CD4-positive, alpha-beta T cell treated with Interleukin-4 for 1 hour (primary cell): ENCODE data around the gene DYDC2.
A peak's percentile ranks its signal among the peaks of the same experiment; 100 is the strongest.
"Not testable (repeated sequence)": the region's sequence is repeated elsewhere in the genome, so short reads cannot be mapped to it uniquely, and the experiment has no call there.

Experiments used
- DNase-seq, 2 donors: peaks; one replicate each; pipeline ENCODE4 v3.0.0-alpha.2; 2020 to 2022

DYDC2 gene, protein sequence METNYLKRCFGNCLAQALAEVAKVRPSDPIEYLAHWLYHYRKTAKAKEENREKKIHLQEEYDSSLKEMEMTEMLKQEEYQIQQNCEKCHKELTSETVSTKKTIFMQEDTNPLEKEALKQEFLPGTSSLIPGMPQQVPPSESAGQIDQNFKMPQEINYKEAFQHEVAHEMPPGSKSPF

DNA sequence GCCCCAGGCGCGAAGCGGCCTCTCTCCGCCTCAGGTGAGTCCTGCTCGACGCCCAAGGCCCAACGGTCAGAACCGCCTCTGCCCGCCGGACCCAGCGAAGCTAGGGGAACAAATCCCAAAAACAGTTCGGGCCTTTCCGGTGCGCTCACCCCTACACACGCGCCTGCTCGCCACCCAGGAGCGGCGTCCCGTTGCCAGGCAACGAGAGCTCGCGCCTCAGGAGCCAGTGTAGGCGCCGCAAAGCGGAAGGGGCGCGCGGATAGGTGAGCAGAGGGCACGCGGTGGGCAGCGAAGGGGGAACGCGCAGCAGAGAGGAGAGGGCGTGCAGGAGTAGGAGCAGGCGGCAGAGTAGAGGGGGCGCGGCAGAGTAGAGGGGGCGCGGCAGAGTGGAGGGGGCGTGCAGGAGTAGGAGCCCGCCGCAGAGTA, at the start of gene DYDC2, which contains the start of gene DYDC1:
Gene DYDC2, plus strand, starts transcription at position 219 of the 426 bp plus-strand sequence. CDS start 5,663 bp downstream, outside the sequence.
Gene DYDC1, minus strand, starts transcription at position 193 of the 426 bp plus-strand sequence. CDS start 4,154 bp downstream, outside the sequence.
- DNase-seq, result peak; percentile 19 to 34

DNA sequence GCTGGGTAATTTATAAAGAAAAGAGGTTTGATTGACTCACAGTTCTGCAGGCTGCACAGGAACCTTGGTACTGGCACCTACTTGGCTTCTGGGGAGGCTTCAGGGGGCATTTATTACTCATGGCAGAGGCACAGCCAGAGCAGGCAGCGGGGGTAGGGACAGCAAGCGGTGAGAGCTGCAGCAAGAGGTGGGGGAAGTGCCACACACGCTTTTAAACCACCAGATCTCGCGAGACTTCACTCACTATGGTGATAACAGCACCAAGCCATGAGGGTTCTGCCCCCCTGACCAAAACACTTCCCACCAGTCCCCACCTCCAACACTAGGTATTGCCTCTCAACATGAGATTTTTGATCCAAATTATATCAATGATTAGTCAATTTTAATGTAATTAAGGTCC, 43.1 kb upstream of the DYDC2 start:
- no peak for DNase-seq

DNA sequence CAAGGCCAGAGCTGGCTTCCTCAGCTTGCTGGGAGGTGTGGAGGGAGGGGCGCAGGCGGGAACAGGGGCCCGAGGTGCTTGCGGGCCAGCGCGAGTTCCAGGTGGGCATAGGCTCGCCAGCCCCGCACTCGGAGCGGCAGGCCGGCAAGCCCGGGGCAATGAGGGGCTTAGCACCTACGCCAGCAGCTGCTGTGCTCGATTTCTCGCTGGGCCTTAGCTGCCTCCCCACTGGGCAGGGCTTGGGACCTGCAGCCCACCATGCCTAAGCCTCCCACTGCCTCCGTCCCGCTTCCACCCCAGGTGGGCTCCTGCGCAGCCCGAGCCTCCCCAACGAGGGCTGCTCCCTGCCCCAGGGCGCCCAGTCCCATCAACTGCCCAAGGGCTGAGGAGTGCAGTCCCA, 41.2 kb upstream of the DYDC2 start:
- no peak for DNase-seq

GRCh38 chr10:80318742-80319141, 37.8 kb upstream of the DYDC2 start:
- DNase-seq, result no peak

- DNase-seq, result no peak
These were observed 37.3 kb upstream of the DYDC2 start for GRCh38 chr10:80319318-80319717.

DNA sequence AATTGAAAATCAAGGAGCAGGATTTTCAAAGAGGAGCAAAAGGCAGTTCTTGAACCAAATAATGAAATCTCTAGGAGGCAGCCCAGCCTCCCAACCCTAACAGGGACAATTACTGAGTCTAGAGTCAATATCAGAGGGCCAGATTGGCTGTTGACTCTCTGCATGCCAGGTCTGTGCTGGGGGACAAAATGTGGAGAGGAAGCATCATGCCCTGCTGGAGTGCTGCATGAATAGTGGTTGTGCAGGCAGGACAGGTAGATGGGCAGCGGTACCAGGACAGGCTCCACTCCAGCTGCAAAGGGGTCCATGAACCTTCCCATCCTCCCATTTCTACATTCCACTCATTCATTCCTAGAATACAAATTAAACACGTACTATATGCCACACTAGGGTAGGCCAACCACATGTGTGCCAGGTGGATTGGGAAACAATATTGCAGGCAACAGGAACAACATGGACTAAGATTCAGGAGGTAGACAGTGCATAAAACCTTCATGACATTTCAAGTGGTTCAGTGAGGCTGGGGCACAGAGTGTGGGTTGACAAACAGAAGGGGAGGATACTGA, 36.8 kb upstream of the DYDC2 start:
- no peak for DNase-seq

DNA sequence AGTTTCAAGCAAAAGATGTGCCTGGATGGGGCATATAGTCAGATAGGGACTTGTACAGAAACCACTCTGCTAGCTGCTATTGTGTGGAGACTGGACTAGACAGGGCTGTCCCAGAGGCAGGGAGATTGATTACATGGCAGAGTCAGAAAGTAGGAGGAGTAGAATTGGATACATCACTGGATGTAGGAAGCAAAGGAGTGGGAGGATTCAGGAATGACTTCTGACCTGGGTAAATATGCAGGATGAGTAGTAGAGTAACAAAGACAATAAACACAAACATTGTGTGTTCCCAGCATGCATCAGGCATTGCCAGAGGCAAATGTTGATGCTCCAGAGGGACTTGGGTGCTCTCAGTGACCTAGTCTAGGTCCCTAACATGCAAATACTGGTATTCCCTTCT, 36.2 kb upstream of the DYDC2 start:
- DNase-seq, result no peak

DNA sequence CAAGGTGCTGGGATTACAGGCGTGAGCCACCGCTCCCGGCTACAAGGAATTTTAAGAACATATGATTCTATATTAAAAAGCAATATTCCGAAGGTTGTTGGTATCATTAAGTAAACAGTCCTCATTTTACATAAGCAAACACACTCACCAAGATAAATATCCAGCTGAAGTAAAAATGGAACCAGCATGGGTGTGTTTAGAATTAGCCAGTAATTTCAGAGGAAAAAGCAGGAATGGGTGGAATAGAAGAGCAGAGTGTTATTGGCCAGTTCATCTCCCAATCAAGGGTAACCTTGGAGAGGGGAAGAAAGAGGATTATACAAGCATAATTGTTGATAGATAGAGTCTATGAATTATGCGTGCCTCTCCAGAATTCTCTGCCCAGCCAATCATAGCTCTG, 35.4 kb upstream of the DYDC2 start:
- DNase-seq, result no peak

DNA sequence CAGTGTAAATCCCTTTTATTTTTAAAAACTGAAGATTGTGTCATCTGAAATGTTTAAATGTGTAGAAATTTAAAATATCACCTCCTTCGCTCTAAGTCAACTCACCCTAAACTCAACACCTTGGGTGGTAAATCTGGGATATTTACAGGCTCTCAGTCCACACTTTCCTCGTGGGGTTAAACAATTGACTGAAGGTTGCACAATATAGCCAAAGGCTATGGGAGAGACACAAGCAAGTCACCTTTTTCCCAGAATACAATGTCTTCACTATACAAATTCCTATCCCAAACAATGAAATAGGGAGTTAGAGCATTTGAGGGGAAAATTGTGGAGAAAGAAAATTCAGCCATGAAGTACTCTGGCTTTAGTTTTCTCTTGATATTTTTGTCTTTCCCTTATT, 34.4 kb upstream of the DYDC2 start:
- no peak for DNase-seq

GRCh38 chr10:80322711-80323110, 33.9 kb upstream of the DYDC2 start:
- no peak for DNase-seq

- no peak for DNase-seq
These were observed 33.3 kb upstream of the DYDC2 start for GRCh38 chr10:80323311-80323710.

- no peak for DNase-seq
These were observed 32.5 kb upstream of the DYDC2 start for GRCh38 chr10:80324086-80324485.

DNA sequence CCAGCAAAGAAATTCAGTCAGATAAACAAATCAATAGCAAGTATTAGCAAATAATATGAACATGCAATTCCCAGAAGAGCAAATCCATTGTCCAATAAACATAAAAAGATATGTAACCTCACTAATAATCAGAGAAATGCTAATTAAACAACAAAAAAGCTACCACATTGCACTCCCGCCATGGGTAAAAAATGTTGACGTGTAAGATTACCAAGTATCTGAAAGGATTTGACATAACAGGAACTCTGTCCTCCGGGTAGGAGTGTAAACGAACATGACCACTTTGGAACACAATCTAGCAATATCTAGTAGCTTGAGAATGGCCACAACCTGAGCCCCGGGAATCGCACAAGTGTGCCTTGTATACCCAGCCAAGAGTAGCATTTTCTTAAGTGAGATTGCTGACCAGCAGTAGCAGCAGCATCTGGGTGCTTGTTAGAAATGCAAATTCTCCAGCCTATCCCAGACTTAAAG, 31.7 kb upstream of the DYDC2 start:
- no peak for DNase-seq

- DNase-seq, result no peak
These were observed 22.6 kb upstream of the DYDC2 start for GRCh38 chr10:80333983-80334382.

DNA sequence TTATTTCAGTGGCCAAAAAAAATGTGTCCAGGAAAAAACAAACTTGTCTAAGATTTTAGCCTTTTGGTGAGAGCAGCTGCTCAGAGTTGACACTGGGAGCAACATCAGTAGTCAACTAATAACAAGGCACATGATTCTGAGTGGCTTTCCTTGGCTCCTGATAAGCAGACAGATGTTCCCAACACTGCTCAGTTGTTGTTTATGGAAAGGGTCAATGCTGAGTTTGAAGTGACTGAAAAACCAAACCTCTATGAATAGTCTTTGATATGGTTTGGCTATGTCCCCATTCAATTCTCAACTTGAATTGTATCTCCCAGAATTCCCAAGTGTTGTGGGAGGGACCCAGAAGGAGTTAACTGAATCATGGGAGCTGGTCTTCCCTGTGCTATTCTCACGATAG, 12.3 kb upstream of the DYDC2 start:
- no peak for DNase-seq

- no peak for DNase-seq
These were observed 11.7 kb upstream of the DYDC2 start for GRCh38 chr10:80344912-80345311.

DNA sequence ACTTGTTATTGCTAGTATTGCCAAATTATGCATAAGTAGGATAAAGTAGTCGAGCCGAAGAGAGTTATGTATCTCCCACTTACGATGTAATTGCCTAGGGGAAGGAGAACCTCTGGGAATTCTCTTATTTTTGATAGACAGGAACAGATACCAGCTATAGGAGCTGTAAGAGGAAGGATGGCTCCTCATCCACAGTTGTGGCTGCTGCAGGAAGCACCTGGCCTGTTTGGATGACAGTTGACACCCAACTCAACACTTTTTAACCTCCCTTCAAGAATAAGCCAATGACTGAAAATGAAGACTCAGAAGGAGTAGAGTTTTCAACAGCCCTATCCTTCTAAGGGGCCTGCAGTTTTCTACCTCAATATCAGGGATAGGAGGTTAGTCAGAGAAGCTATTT, 6.3 kb upstream of the DYDC2 start:
- DNase-seq, result no peak

GRCh38 chr10:80351220-80351619, 5.4 kb upstream of the DYDC2 start:
- DNase-seq, result no peak

DNA sequence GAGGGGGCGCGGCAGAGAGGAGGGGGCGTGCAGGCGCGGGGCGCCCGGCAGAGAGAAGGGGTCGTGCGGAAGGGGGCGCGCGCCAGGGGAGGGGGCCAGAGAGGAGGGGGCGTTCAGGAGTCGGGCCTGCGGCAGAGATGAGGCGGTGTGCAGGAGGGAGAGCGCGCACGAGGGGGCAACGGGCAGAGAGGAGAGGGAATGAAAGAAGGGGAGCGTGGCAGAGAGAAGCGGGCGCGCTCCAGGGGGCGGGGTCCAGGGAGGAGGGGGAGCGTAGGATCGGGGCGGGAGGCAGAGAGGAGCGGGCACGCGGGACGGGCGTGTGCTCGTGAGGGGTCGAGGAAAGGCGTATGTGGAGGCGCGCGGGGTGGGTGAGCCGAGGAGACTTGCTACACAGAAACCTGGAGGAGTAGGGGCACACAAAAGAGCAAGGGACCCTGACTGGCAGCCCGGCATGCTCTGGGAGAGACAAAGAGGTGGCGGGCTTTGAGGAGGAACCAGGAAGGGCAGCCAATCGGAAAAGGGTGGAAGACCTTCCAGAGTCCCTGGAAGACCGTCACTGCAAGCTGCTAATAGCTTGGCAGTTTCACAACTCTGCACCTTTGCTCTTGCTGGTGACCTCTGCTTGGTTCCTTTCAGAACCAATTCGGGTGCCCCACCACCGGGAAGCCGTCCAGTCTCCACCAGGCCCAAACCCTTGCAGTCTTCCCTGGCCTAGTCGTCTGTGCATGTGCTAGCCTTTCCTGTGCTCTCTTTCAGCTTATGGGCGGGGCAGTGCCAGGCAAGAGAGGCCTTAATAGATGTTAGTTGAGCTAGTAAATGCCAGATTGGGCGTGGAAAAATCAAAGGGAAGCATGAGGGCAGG, 639 bp downstream of the DYDC2 start:
- no peak for DNase-seq

- DNase-seq, result no peak
These were observed 1.2 kb downstream of the DYDC2 start for GRCh38 chr10:80357851-80358125.

DNA sequence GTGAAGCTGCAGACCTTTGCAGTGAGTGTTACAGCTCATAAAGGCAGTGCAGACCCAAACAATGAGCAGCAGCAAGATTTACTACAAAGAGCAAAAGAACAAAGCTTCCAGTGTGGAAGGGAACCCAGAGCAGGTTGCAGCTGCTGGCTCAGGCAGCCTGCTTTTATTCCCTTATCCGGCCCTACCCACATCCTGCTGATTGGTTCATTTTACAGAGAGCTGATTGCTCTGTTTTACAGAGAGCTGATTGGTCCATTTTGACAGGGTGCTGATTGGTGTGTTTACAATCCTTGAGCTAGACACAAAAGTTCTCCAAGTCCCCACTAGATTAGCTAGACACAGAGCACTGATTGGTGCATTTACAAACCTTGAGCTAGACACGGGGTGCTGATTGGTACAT, 2.3 kb downstream of the DYDC2 start:
- DNase-seq, result not testable (repeated sequence)

DNA sequence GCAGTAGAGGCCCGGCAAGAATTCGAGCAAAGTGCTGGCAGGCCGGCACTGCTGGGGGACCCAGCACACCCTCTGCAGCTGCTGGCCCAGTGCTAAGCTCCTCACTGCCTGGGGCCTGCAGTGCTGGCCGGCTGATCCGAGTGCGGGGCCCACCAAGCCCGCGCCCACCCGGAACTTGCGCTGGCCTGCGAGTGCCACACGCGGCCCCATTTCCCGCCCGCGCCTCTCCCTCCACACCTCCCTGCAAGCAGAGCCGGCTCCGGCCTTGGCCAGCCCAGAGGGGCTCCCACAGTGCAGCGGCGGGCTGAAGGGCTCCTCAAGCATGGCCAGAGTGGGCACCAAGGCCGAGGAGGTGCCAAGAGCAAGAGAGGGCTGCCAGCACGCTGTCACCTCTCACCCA, 3.1 kb downstream of the DYDC2 start:
- no peak for DNase-seq

- DNase-seq, result no peak
These were observed 8.9 kb downstream of the DYDC2 start for GRCh38 chr10:80365510-80365909.

DNA sequence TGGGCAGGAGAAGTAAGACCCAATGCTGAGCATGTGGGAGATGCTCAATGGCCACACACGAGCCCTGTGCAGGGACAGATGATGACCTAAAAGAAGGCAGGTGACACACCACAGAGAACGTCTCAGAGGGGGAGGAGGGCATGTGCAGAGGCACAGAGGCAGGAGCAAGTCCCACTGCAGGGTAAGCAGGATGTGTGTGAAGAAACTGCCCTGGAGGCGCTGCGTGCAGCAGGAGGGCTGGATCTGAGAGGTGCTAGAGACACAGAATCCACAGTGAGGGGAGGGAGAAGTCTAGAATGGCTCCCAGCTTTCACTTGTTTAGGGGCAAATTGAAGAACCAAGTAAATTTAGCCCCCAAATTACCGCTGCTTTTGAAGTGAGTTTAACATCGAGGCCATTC, 14.9 kb downstream of the DYDC2 start:
- DNase-seq, result no peak
